DLD1 (cell line): Measurements from ENCODE around the gene PTPN13.
"Not testable (repeated sequence)": the region's sequence is repeated elsewhere in the genome, so short reads cannot be mapped to it uniquely, and the experiment has no call there.

Source experiments
- in situ Hi-C: cut with HindIII; loops from 2 replicates; pipeline ENCODE4 v1.10.0; 2017; ENCODE audit warnings: low sequenced_read_pairs

The PTPN13 gene

GRCh38 chr4:86641516-86642090 is 47.5 kb downstream of the PTPN13 start:
- in situ Hi-C loops = no loop called here

DNA sequence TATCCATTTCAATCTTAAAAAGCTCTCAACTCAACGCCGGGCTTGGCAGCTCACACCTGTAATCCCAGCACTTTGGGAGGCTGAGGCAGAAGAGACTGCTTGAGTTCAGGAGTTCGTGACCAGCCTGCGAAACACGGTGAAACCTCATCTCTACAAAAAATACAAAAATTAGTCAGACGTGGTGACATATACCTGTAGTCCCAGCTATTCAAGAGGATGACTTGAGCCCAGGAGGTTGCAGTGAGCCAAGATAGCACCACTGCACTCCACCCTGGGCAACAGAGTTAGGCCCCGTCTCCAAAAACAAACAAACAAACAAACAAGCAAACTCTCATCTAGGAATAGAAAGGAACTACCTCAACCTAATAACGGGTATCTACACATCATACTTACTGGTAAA is 50.8 kb downstream of the PTPN13 start:
- in situ Hi-C loops = no loop called here

- in situ Hi-C loops = no loop called here
These were observed 58.3 kb downstream of the PTPN13 start for GRCh38 chr4:86652332-86652932.

DNA sequence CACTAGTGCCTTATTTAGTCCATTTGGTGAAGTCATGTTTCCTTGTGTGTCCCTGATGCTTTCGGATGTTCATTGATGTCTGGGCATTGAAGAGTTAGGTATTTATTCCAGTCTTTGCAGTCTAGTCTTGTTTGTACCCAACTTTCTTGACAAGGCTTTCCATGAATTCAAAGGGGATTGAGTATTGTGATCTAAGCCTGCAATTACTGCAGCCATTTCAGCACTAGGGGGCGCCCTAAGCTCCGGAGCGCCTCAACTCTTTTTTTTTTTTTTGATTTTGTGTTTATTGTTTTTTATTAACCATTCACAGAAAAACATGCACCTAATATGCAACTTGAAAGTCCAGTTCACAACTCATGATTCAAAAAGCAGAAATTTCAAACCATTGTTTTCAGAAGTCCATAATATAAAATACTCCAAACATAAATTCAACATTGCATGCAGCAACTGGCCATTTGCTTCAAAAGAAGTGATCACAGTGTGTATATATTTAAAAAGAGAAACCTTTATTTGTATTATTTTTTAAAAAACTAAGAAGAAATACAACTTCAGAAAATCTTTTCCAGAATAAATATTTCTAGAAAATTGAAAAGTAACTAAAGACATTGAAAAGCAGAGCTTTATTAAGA is 59.2 kb downstream of the PTPN13 start:
- in situ Hi-C loops = no loop called here

- in situ Hi-C loops = not testable (repeated sequence)
These were observed 62.7 kb downstream of the PTPN13 start for GRCh38 chr4:86656781-86657180.

DNA sequence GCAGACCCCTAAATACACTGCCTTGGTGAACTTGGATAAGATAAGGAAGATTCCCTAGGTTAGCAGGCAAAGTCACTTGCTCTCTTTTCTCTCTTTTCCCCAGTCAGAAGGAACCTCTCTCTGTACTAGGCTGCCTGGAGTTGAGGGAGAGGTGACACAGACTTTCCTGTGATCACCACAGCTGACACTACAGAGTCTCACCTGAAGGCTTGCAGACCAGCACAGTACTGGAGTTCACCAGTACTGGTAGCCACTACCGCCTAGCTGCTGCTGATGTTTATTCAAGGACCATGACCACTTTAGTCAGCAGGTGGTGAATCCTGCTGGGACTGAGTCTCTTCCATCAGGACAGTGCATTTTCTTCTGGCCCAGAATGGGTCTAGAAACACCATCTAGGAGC is 63.3 kb downstream of the PTPN13 start:
- in situ Hi-C loops = no loop called here

GRCh38 chr4:86657910-86658309 is 63.8 kb downstream of the PTPN13 start:
- in situ Hi-C loops = no loop called here

- in situ Hi-C loops = no loop called here
These were observed 66.3 kb downstream of the PTPN13 start for GRCh38 chr4:86660401-86660800.

GRCh38 chr4:86661006-86661405 is 66.9 kb downstream of the PTPN13 start:
- in situ Hi-C loops = no loop called here

GRCh38 chr4:86661418-86661817 is 67.3 kb downstream of the PTPN13 start:
- in situ Hi-C loops = no loop called here

- in situ Hi-C loops = no loop called here
These were observed 70.8 kb downstream of the PTPN13 start for GRCh38 chr4:86664959-86665358.

GRCh38 chr4:86670298-86670697 is 76.2 kb downstream of the PTPN13 start:
- in situ Hi-C loops = no loop called here

DNA sequence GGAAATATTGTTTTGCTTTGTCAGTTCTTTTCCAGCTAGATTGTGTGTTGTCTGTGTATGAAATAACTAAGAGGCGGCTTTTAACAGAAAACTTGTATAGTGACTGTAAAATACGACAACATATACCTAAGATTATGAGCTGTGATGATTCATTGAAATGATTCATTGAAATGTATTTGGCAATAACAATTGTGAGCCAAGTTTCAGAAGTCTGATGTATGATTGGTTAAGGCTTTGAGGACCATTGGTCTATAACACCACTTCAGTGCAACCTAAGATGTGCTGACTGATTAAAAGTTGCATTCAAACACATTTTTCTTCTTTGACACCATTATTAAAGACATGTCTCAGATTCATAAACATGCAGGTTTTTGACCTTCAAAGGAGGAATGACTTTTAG is 76.6 kb downstream of the PTPN13 start:
- in situ Hi-C loops = no loop called here

DNA sequence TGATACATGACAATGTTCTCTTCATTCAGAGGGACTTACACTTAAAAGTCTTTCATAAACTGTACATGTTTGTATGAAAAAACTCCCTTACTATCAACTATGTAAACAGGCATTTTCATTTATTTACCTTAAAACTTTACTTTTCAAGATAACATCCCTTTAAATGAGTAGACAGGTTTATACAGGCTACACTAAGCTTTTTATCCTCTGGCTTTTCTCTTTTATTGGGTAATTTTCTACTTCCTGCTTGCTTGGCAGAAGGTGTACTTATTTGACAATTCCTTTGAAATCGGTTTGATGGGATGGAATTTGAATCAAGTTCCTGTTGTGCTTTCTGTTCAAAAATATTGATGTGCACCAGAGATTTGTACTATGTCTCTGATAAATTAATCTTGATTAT is 81.4 kb downstream of the PTPN13 start:
- in situ Hi-C loops = no loop called here

GRCh38 chr4:86678796-86679195 is 84.7 kb downstream of the PTPN13 start:
- in situ Hi-C loops = no loop called here

DNA sequence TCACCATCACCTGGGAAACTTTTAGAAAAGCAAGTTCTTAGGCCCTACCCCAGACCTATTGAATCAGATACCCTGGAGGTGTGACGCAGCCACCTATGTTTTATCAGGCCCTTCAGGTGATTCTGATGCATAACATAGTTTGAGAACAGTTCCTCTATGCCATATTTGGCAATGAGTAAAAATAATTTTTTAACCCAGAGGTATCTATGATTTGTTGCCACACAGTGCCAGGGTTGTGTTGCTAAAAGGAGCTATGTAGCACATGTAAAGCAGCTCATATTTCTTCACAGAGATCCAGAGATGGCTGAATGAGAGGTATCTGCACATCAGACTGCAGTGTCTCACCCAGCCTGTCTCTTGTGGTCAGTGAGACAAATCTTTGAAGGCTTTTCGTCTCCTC is 85.3 kb downstream of the PTPN13 start:
- in situ Hi-C loops = no loop called here

- in situ Hi-C loops = no loop called here
These were observed 89.1 kb downstream of the PTPN13 start for GRCh38 chr4:86683167-86683566.

DNA sequence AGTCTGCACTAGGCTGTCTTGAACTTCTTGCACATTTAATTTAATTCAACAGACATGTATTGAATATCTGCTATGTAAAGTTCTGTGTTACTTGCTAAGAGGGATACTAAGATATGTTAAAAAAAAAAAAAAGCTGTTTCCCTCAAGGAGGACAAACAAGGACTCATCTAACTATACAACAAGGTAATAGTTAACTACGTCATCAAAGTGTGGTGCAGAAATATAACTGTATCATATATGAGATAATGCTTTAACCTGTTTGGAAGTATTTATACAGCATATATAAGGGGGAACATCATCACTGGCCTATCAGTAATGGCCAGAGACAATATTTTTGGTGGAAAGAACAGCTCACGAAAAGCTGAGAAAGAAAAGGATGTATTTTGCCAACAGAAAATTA is 89.9 kb downstream of the PTPN13 start:
- in situ Hi-C loops = no loop called here

GRCh38 chr4:86685401-86685800 is 91.3 kb downstream of the PTPN13 start:
- in situ Hi-C loops = no loop called here

GRCh38 chr4:86686741-86687140 is 92.6 kb downstream of the PTPN13 start:
- in situ Hi-C loops = no loop called here

DNA sequence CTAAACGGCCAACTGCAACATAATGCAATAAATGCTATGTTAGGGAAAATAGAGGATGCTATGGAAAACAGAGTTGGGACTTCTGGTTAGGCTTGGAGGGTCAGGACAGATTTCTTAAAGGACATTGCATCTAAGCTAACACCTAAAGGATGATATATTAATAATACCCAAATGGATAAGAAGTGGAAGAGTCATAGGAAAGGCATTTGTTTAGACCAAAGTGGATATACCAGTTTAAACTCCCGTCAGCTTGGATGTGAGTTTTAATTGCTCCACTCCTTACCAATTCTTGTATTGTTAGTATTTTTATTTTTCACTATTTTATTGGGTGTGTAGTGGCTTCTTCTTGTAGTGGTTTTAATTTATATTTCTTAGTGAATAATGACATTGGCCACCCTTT is 93.9 kb downstream of the PTPN13 start:
- in situ Hi-C loops = no loop called here

- in situ Hi-C loops = no loop called here
These were observed 110.5 kb downstream of the PTPN13 start for GRCh38 chr4:86704601-86705000.
